ENCODE data around the gene KLHDC8A. TPM values are rescaled to one million over a fixed set of nuclear protein-coding genes. Genes with fewer than 3 reads are reported as not detected.

KLHDC8A gene
- total and polyA plus RNA-seq, 2 of the 13 experiments (the other 11 are each of a cell fraction or from before 2014, with no cell fraction given): not detected

GRCh38 chr1:205371871-205372660 lies 15.3 kb upstream of the KLHDC8A start:
- POLR2A ChIA-PET: no interaction called here
- no peak overlapping the region for H3K4me2 ChIP-seq (ENCODE audit: low read depth, low read length)

GRCh38 chr1:205370780-205371179 lies 14.1 kb upstream of the KLHDC8A start:
- CTCF ChIA-PET (ENCODE audit: low intra/inter-chr PET ratio, low total read pairs): no interaction called here
- POLR2A ChIA-PET: interaction anchor here (0.6 kb wide), 1 partner anchor 171 kb away, joined by 3 read pairs; no protein-coding TSS in a partner anchor
- H3K9ac ChIP-seq (ENCODE audit: insufficient read depth, low read depth, low read length): no peak overlapping the region
- no peak for TF ChIP-seq MAFG (CRISPR knock-in tag; IDR thresholded peaks at IDR 0.05)
- TF ChIP-seq PAX8 (CRISPR knock-in tag; IDR thresholded peaks at IDR 0.05; ENCODE audit: borderline replicate concordance): no peak
- DNase-seq (ENCODE audit: low spot score) (no peak), FAIRE-seq (no peak), ATAC-seq (no peak)
- H2AFZ ChIP-seq (ENCODE audit: low read length): no peak overlapping the region
- H3K27me3 ChIP-seq (ENCODE audit: control insufficient read depth in 1 of 2, insufficient read depth in 2 of 2, low read length in 2 of 2): peaks cover 1 to 32% of the 10 kb centered on the region in 2 experiments; a peak in 3 of 5 replicates
- H3K4me1 ChIP-seq (ENCODE audit: insufficient read depth, low read length): peaks cover 6% of the 10 kb centered on the region; the same call in 1 of the 2 replicates
- no peaks in the 10 kb centered on the region for H3K9me3 ChIP-seq (ENCODE audit: low read length)
- no peak overlapping the region for H3K4me3 ChIP-seq (replicated peaks in 1 of 3; ENCODE audit: insufficient read depth in 1 of 3, low read depth in 2 of 3, low read length in 3 of 3)
- intact Hi-C loops (cut with micrococcal nuclease; ENCODE audit: unreplicated experiment): no loop called here
- no peaks in the 10 kb centered on the region for H4K20me1 ChIP-seq (ENCODE audit: insufficient read depth, low read length)
- no TSS peak for BruUV-seq (replicated peaks)
- in situ Hi-C loops (cut with HindIII; ENCODE audit: extremely low pct_ligation_motif_present, low pct_unique_long_range_greater_than_20kb): no loop called here
- no peak overlapping the region for H3K4me2 ChIP-seq (ENCODE audit: low read depth, low read length)
- no peaks in the 10 kb centered on the region for H3K36me3 ChIP-seq (replicated peaks in 1 of 2; ENCODE audit: control insufficient read depth in 1 of 2, insufficient read depth in 2 of 2, low read length in 2 of 2)
- H3K27ac ChIP-seq (ENCODE audit: extremely low read length, insufficient read depth, low read length): no peak overlapping the region
- no peaks in the 10 kb centered on the region for H3K79me2 ChIP-seq (ENCODE audit: insufficient read depth, low read length)

More at GRCh38 chr1:205371871-205372660, 15.3 kb upstream of the KLHDC8A start:
- DNase-seq (ENCODE audit: low spot score): no peak
- Histone ChIP-seq H4K20me1 (ENCODE audit: insufficient read depth, low read length) (no peaks in the 10 kb centered on the region), H3K27ac (ENCODE audit: extremely low read length, insufficient read depth, low read length) (no peak overlapping the region), H3K79me2 (ENCODE audit: insufficient read depth, low read length) (no peaks in the 10 kb centered on the region), H3K9me3 (ENCODE audit: low read length) (no peaks in the 10 kb centered on the region), H3K9ac (ENCODE audit: insufficient read depth, low read depth, low read length) (no peak overlapping the region), H3K36me3 (replicated peaks in 1 of 2; ENCODE audit: control insufficient read depth in 1 of 2, insufficient read depth in 2 of 2, low read length in 2 of 2) (no peaks in the 10 kb centered on the region), H3K27me3 (ENCODE audit: control insufficient read depth in 1 of 2, insufficient read depth in 2 of 2, low read length in 2 of 2) (peaks cover 1 to 35% of the 10 kb centered on the region in 2 experiments; a peak in 4 of 5 replicates), H3K4me3 (replicated peaks in 1 of 3; ENCODE audit: insufficient read depth in 1 of 3, low read depth in 2 of 3, low read length in 3 of 3) (no peak overlapping the region), H3K4me1 (ENCODE audit: insufficient read depth, low read length) (peaks cover 5% of the 10 kb centered on the region; the same call in 1 of the 2 replicates), H2AFZ (ENCODE audit: low read length) (no peak overlapping the region)
- peak; percentile 25; the same call in 1 of the 2 replicates for TF ChIP-seq ZNF652 (CRISPR knock-in tag; IDR thresholded peaks at IDR 0.05; ENCODE audit: borderline replicate concordance, low read depth)
- no peak for TF ChIP-seq ZFYVE20 (CRISPR knock-in tag; IDR thresholded peaks at IDR 0.05; ENCODE audit: borderline replicate concordance, low read depth)
- CTCF ChIA-PET (ENCODE audit: low intra/inter-chr PET ratio, low total read pairs): no interaction called here
- no TSS peak for BruUV-seq (replicated peaks)
- WGBS (ENCODE audit: low lambda C conversion rate): 38% methylated on average over 11 of the region's 11 CpGs
- intact Hi-C loops (cut with micrococcal nuclease; ENCODE audit: unreplicated experiment) (no loop called here), in situ Hi-C loops (cut with HindIII; ENCODE audit: extremely low pct_ligation_motif_present, low pct_unique_long_range_greater_than_20kb) (no loop called here)
- FAIRE-seq: no peak
- no peak for ATAC-seq

Data from HepG2 (cell line).